ENCODE results near the gene RFXAP.

RFXAP gene

GRCh38 chr13:36817996-36818803 is 822 bp upstream of the RFXAP start:
- DNase-seq: no peak

GRCh38 chr13:36819739-36820090 is 693 bp downstream of the RFXAP start:
- peak in 1 of 2 donors; percentile 25 for DNase-seq

- no peak for DNase-seq
Observed at GRCh38 chr13:36820222-36820621, 1.2 kb downstream of the RFXAP start.

GRCh38 chr13:36822785-36823184 is 3.8 kb downstream of the RFXAP start:
- DNase-seq: no peak

- no peak for DNase-seq
Observed at GRCh38 chr13:36829753-36830152, 10.7 kb downstream of the RFXAP start.

- no peak for DNase-seq
Observed at GRCh38 chr13:36831291-36831690, 12.3 kb downstream of the RFXAP start.

GRCh38 chr13:36834299-36834698 is 15.3 kb downstream of the RFXAP start:
- DNase-seq: no peak

- DNase-seq: no peak
Observed at GRCh38 chr13:36837354-36838092, 18.5 kb downstream of the RFXAP start.

- DNase-seq: no peak
Observed at GRCh38 chr13:36839281-36839680, 20.3 kb downstream of the RFXAP start.

GRCh38 chr13:36839981-36840380 is 21.0 kb downstream of the RFXAP start:
- no peak for DNase-seq

- DNase-seq: no peak
Observed at GRCh38 chr13:36840718-36841250, 21.8 kb downstream of the RFXAP start.

GRCh38 chr13:36841391-36841790 is 22.4 kb downstream of the RFXAP start:
- no peak for DNase-seq

GRCh38 chr13:36847606-36848005 is 28.6 kb downstream of the RFXAP start:
- DNase-seq: no peak

GRCh38 chr13:36848199-36848982 is 29.4 kb downstream of the RFXAP start:
- no peak for DNase-seq

- no peak for DNase-seq
Observed at GRCh38 chr13:36850790-36851438, 31.9 kb downstream of the RFXAP start.

GRCh38 chr13:36857253-36857652 is 38.2 kb downstream of the RFXAP start:
- DNase-seq: no peak

GRCh38 chr13:36858290-36858689 is 39.3 kb downstream of the RFXAP start:
- DNase-seq: peak in 1 of 2 donors; percentile 44

- DNase-seq: no peak
Observed at GRCh38 chr13:36859259-36859658, 40.2 kb downstream of the RFXAP start.

- no peak for DNase-seq
Observed at GRCh38 chr13:36862002-36862685, 43.1 kb downstream of the RFXAP start.

GRCh38 chr13:36862722-36863121 is 43.7 kb downstream of the RFXAP start:
- no peak for DNase-seq

GRCh38 chr13:36865265-36865664 is 46.2 kb downstream of the RFXAP start:
- no peak for DNase-seq

GRCh38 chr13:36866232-36866631 is 47.2 kb downstream of the RFXAP start:
- DNase-seq: no peak

Measured in bone marrow (tissue), 2 donors.